H1 (cell line): ENCODE results near the gene SMOC2. TPM values are rescaled to one million over a fixed set of nuclear protein-coding genes. Genes with fewer than 3 reads are reported as not detected.
"Not testable (repeated sequence)": the region's sequence is repeated elsewhere in the genome, so short reads cannot be mapped to it uniquely, and the experiment has no call there.

Source experiments
- CTCF ChIA-PET: fragments of 300-600 bp; sonication (Branson Sonifier 250); formaldehyde crosslinking; loops from one replicate; lab custom pipeline; 2021; ENCODE audit not compliant: partially characterized antibody; lab: Charles Lee
- POLR2A ChIA-PET: fragments of 300-600 bp; sonication (Branson Sonifier 250); formaldehyde crosslinking; loops from one replicate; lab custom pipeline; 2021; ENCODE audit warnings: inconsistent platforms; ENCODE audit not compliant: partially characterized antibody; lab: Charles Lee
- DNase-seq, 2 experiments: peaks; one replicate each; pipeline versions ENCODE4 v3.0.0 to v3.0.0-alpha.2; 2010 to 2022; ENCODE audit warnings: low spot score in 2 of 2, low read depth in 1 of 2, mixed read lengths in 1 of 2
- FAIRE-seq: peaks from 2 replicates; lab custom pipeline; 2011; peaks lifted over from hg19 to GRCh38; lab: Jason Lieb, UNC
- H2AFZ ChIP-seq: 2 replicates; pipeline ENCODE4 v1.8.1; 2012; ENCODE audit warnings: low read length, inconsistent platforms
- H2AK5ac ChIP-seq: 2 replicates; pipeline ENCODE4 v1.6.1; 2013; ENCODE audit warnings: low read depth, low read length
- H2BK120ac ChIP-seq: replicated peaks from 2 replicates; pipeline ENCODE3; 2013; ENCODE audit warnings: low read depth, low read length, inconsistent platforms
- H2BK12ac ChIP-seq: 2 replicates; pipeline ENCODE4 v1.6.1; 2013; ENCODE audit warnings: low read depth, low read length
- H2BK15ac ChIP-seq: 2 replicates; pipeline ENCODE4 v1.6.1; 2013; ENCODE audit warnings: low read length
- H2BK20ac ChIP-seq: 2 replicates; pipeline ENCODE4 v1.6.1; 2013; ENCODE audit warnings: low read length
- H2BK5ac ChIP-seq: 2 replicates; pipeline ENCODE4 v1.6.1; 2013; ENCODE audit warnings: low read depth, low read length
- H3K14ac ChIP-seq: 2 replicates; pipeline ENCODE4 v1.6.1; 2013; ENCODE audit warnings: inconsistent platforms; ENCODE audit not compliant: insufficient read length
- H3K18ac ChIP-seq: 2 replicates; pipeline ENCODE4 v1.6.1; 2013; ENCODE audit warnings: low read length; ENCODE audit errors: extremely low read depth
- H3K23ac ChIP-seq: 2 replicates; pipeline ENCODE4 v1.6.1; 2013; ENCODE audit warnings: inconsistent platforms; ENCODE audit not compliant: insufficient read length
- H3K23me2 ChIP-seq: 2 replicates; pipeline ENCODE4 v1.6.1; 2013; ENCODE audit warnings: low read depth, low read length
- H3K27ac ChIP-seq: 2 replicates; pipeline ENCODE4 v1.6.1; 2011; ENCODE audit warnings: low read depth, low read length, inconsistent platforms
- H3K27me3 ChIP-seq, 4 experiments: replicated peaks in 1 of 4; 1 replicate in 1 of 4; 2 replicates in 3 of 4; pipeline versions ENCODE4 v1.6.1 to v1.8.1; 2011 to 2013; ENCODE audit warnings: low read length in 3 of 4, mild to moderate bottlenecking in 3 of 4, inconsistent platforms in 2 of 4, mixed read lengths in 2 of 4, moderate library complexity in 1 of 4; ENCODE audit not compliant: control insufficient read depth in 3 of 4, insufficient read depth in 3 of 4; ENCODE audit errors: extremely low read depth in 1 of 4
- H3K36me3 ChIP-seq, 4 experiments: 2 replicates each; pipeline versions ENCODE4 v1.6.1 to v1.8.1; 2011 to 2013; ENCODE audit warnings: mild to moderate bottlenecking in 4 of 4, low read length in 3 of 4, moderate library complexity in 2 of 4, control low read depth in 1 of 4, inconsistent platforms in 1 of 4; ENCODE audit not compliant: insufficient read depth in 4 of 4, control insufficient read depth in 2 of 4
- H3K4ac ChIP-seq: replicated peaks from 2 replicates; pipeline ENCODE3; 2013; ENCODE audit warnings: low read length, low read depth, mixed read lengths, inconsistent platforms; ENCODE audit not compliant: insufficient read length
- H3K4me1 ChIP-seq, 4 experiments: replicated peaks in 1 of 4; 1 replicate in 1 of 4; 2 replicates in 3 of 4; pipeline versions ENCODE4 v1.6.1 to v1.8.1; 2011 to 2013; ENCODE audit warnings: low read length in 3 of 4, inconsistent platforms in 2 of 4, mixed read lengths in 1 of 4; ENCODE audit not compliant: insufficient read depth in 4 of 4, control insufficient read depth in 3 of 4
- H3K4me2 ChIP-seq, 2 experiments: 2 replicates each; pipeline versions ENCODE4 v1.6.1 to v1.8.1; 2011 to 2013; ENCODE audit warnings: low read depth in 2 of 2, low read length in 2 of 2, control low read depth in 1 of 2, inconsistent platforms in 1 of 2, mild to moderate bottlenecking in 1 of 2; ENCODE audit not compliant: insufficient read depth in 1 of 2
- H3K4me3 ChIP-seq, 4 experiments: fragments of 200-600, 300-600 bp in 1 of 4; sonication (generic), shearing (Covaris generic), sonication (Bioruptor Twin) in 1 of 4; 2 replicates each; pipeline versions ENCODE4 v1.5.1 to v1.8.1; 2011 to 2016; ENCODE audit warnings: low read length in 4 of 4, low read depth in 3 of 4, control low read depth in 2 of 4, inconsistent platforms in 2 of 4, mild to moderate bottlenecking in 2 of 4, mixed read lengths in 1 of 4, moderate library complexity in 1 of 4; ENCODE audit not compliant: insufficient read depth in 2 of 4; ENCODE audit errors: extremely low read depth in 1 of 4
- H3K56ac ChIP-seq: replicated peaks from 2 replicates; pipeline ENCODE3; 2013; ENCODE audit warnings: low read depth, mild to moderate bottlenecking, mixed read lengths, low read length, inconsistent platforms; ENCODE audit not compliant: insufficient read length
- H3K79me1 ChIP-seq: 2 replicates; pipeline ENCODE4 v1.6.1; 2013; ENCODE audit warnings: low read depth, low read length, control low read depth
- H3K79me2 ChIP-seq, 2 experiments: 2 replicates each; pipeline versions ENCODE4 v1.6.1 to v1.8.1; 2012 to 2013; ENCODE audit warnings: low read length in 2 of 2, mild to moderate bottlenecking in 2 of 2, inconsistent platforms in 1 of 2; ENCODE audit not compliant: insufficient read depth in 2 of 2, control insufficient read depth in 1 of 2
- H3K9ac ChIP-seq, 4 experiments: replicated peaks in 1 of 4; 1 replicate in 1 of 4; 2 replicates in 3 of 4; pipeline versions ENCODE4 v1.6.1 to v1.8.1; 2011 to 2013; ENCODE audit warnings: low read depth in 3 of 4, low read length in 3 of 4, control low read depth in 2 of 4, mild to moderate bottlenecking in 2 of 4, moderate library complexity in 2 of 4, inconsistent platforms in 1 of 4; ENCODE audit errors: extremely low read depth in 1 of 4
- H3K9me3 ChIP-seq, 2 experiments: 2 replicates each; pipeline versions ENCODE4 v1.6.1 to v1.8.1; 2012 to 2013; ENCODE audit warnings: mild to moderate bottlenecking in 2 of 2, moderate library complexity in 2 of 2, control low read depth in 1 of 2, inconsistent platforms in 1 of 2, low read depth in 1 of 2, low read length in 1 of 2, mixed read lengths in 1 of 2; ENCODE audit not compliant: insufficient read depth in 2 of 2
- H4K20me1 ChIP-seq, 2 experiments: replicated peaks in 1 of 2; 2 replicates each; pipeline versions ENCODE3 to v1.8.1; 2011 to 2013; ENCODE audit warnings: inconsistent platforms in 2 of 2, low read length in 2 of 2, mild to moderate bottlenecking in 1 of 2; ENCODE audit not compliant: insufficient read depth in 2 of 2, control insufficient read depth in 1 of 2
- H4K5ac ChIP-seq: 2 replicates; pipeline ENCODE4 v1.6.1; 2013; ENCODE audit warnings: low read length, low read depth, mixed read lengths, inconsistent platforms; ENCODE audit not compliant: insufficient read length
- H4K8ac ChIP-seq: 2 replicates; pipeline ENCODE4 v1.8.0; 2013; ENCODE audit warnings: mild to moderate bottlenecking, moderate library complexity, low read length, inconsistent platforms; ENCODE audit not compliant: insufficient read depth; ENCODE audit errors: extremely low read depth
- H4K91ac ChIP-seq: replicated peaks from 2 replicates; pipeline ENCODE3; 2013; ENCODE audit warnings: low read length, mixed read lengths, inconsistent platforms; ENCODE audit not compliant: insufficient read length
- WGBS, 2 experiments: shearing (Covaris generic) in 1 of 2; methylation state at CpG; one replicate each; pipeline versions ENCODE4 v1.1.6 to v1.1.7; 2013 to 2015; ENCODE audit warnings: low lambda C conversion rate in 2 of 2, mixed read lengths in 2 of 2, inconsistent platforms in 1 of 2, low coverage in 1 of 2, missing lambda C conversion rate in 1 of 2; ENCODE audit not compliant: insufficient replicate concordance in 2 of 2, insufficient coverage in 1 of 2, insufficient read length in 1 of 2; ENCODE audit errors: extremely low coverage in 1 of 2, missing lambda C conversion rate in 1 of 2; 5-methylcytosine and 5-hydroxymethylcytosine counted together
- polyA plus RNA-seq, 7 experiments: library from polyadenylated mRNA; depleted of rRNA in 3 of 7; stranded (reverse) in 5 of 7; unstranded in 2 of 7; fragments of >200 nt in 5 of 7; fragments of 200-250 nt in 2 of 7; gene quantifications; 1 replicate in 5 of 7; 2 replicates in 1 of 7; 4 replicates in 1 of 7; pipeline versions ENCODE4 v1.2.1 to v1.2.3, GENCODE V29; 2011 to 2013; ENCODE audit warnings: missing spikeins in 2 of 7, mixed read lengths in 2 of 7
- total RNA-seq: library from RNA; stranded (reverse); fragmentation: NEBNext Ultra II Directional; extraction: Animal tissue kit (Norgen Biotek cat#: 25700); gene quantifications from 2 replicates; pipeline ENCODE4 v1.2.1, GENCODE V29; 2021

The SMOC2 gene
- total and polyA plus RNA-seq, 2 of the 8 experiments (the other 6 are each of a cell fraction or from before 2014, with no cell fraction given) = 7.7 to 8.5 TPM

- H3K79me1 ChIP-seq, H3K4me3 ChIP-seq, H3K4ac ChIP-seq, H2BK120ac ChIP-seq, H4K20me1 ChIP-seq, H3K23me2 ChIP-seq, H3K56ac ChIP-seq, FAIRE-seq, H3K23ac ChIP-seq, H3K14ac ChIP-seq, H3K27ac ChIP-seq, DNase-seq, H3K79me2 ChIP-seq, H2BK15ac ChIP-seq, H3K9me3 ChIP-seq, H2BK20ac ChIP-seq, H4K8ac ChIP-seq, H2AK5ac ChIP-seq, H3K36me3 ChIP-seq, H2BK5ac ChIP-seq, H3K18ac ChIP-seq, H3K4me1 ChIP-seq, H4K91ac ChIP-seq, H4K5ac ChIP-seq, H2AFZ ChIP-seq, H3K27me3 ChIP-seq, H3K4me2 ChIP-seq, H3K9ac ChIP-seq: not testable (repeated sequence)
- WGBS, 2 experiments = 65% methylated on average over 4 of the region's 12 CpGs; no CpG with 5 or more reads in 1 of the 2 experiments
- ChIA-PET CTCF (interaction anchor here (1.0 to 1.3 kb wide), 2 partner anchors 18 to 23 kb away, joined by 3 read pairs; no protein-coding TSS in a partner anchor), POLR2A (interaction anchor here (1.3 kb wide), 1 partner anchor 10 kb away, joined by 4 read pairs; no protein-coding TSS in a partner anchor)
- 0 out of 2 replicates have a peak overlapping the region, but pooled peaks have one; percentile 95 for H2BK12ac ChIP-seq
Observed at GRCh38 chr6:168692915-168693257, 251.9 kb downstream of the SMOC2 start.

GRCh38 chr6:168694797-168695196 lies 253.8 kb downstream of the SMOC2 start:
- H3K36me3 ChIP-seq, H4K20me1 ChIP-seq, H3K18ac ChIP-seq, H2BK15ac ChIP-seq, H4K5ac ChIP-seq, CTCF ChIA-PET, H3K79me2 ChIP-seq, H3K9ac ChIP-seq, H2AFZ ChIP-seq, H3K4me3 ChIP-seq, H2AK5ac ChIP-seq, FAIRE-seq, H3K23me2 ChIP-seq, H2BK12ac ChIP-seq, H3K79me1 ChIP-seq, H2BK20ac ChIP-seq, H3K14ac ChIP-seq, H3K56ac ChIP-seq, H3K27ac ChIP-seq, H3K27me3 ChIP-seq, H3K23ac ChIP-seq, H3K4me2 ChIP-seq, DNase-seq, H4K8ac ChIP-seq, H3K9me3 ChIP-seq, POLR2A ChIA-PET, H3K4me1 ChIP-seq: not testable (repeated sequence)
- peak overlapping the region; percentile 95 for H2BK120ac ChIP-seq
- H3K4ac ChIP-seq = peak overlapping the region; percentile 97
- peak overlapping the region; percentile 98 for H4K91ac ChIP-seq
- peak overlapping the region; percentile 27; the same call in 1 of the 2 replicates for H2BK5ac ChIP-seq
- 61% methylated on average over 3 of the region's 15 CpGs; no CpG with 5 or more reads in 1 of the 2 experiments for WGBS, 2 experiments
